IPS DF 6.9 (cell line): ENCODE measurements around the gene PCK1.

Source experiments
- DNase-seq: peaks from one replicate; pipeline ENCODE4 v3.0.0-alpha.2; 2013; ENCODE audit warnings: low read depth, low spot score
- H3K27ac ChIP-seq: one replicate; pipeline ENCODE4 v1.5.1; 2013; ENCODE audit warnings: low read length, control low read depth
- H3K27me3 ChIP-seq: 2 replicates; pipeline ENCODE4 v1.6.1; 2013; ENCODE audit warnings: mild to moderate bottlenecking, low read length; ENCODE audit not compliant: control insufficient read depth, insufficient read depth
- H3K36me3 ChIP-seq: 2 replicates; pipeline ENCODE4 v1.6.1; 2013; ENCODE audit warnings: low read length; ENCODE audit not compliant: control insufficient read depth, insufficient read depth
- H3K4me1 ChIP-seq: 2 replicates; pipeline ENCODE4 v1.6.1; 2013; ENCODE audit warnings: low read length; ENCODE audit not compliant: control insufficient read depth, insufficient read depth
- H3K4me3 ChIP-seq: 2 replicates; pipeline ENCODE4 v1.5.1; 2013; ENCODE audit warnings: mild to moderate bottlenecking, low read length
- H3K9me3 ChIP-seq: 2 replicates; pipeline ENCODE4 v1.6.1; 2013; ENCODE audit warnings: low read length, inconsistent platforms; ENCODE audit not compliant: control insufficient read depth, insufficient read depth
- WGBS: extraction: QIAGEN DNeasy Blood & Tissue Kit; methylation state at CpG from one replicate; pipeline ENCODE4 v1.1.7; 2013; ENCODE audit warnings: mixed read lengths, missing lambda C conversion rate; ENCODE audit not compliant: insufficient read length, insufficient coverage; 5-methylcytosine and 5-hydroxymethylcytosine counted together

PCK1 gene

GRCh38 chr20:57577679-57578475 lies 17.0 kb downstream of the PCK1 start:
- Histone ChIP-seq H3K4me1 (no peaks in the 10 kb centered on the region; the same call in none of the 2 replicates), H3K27ac (no peak overlapping the region), H3K36me3 (no peaks in the 10 kb centered on the region), H3K9me3 (no peaks in the 10 kb centered on the region), H3K27me3 (no peaks in the 10 kb centered on the region), H3K4me3 (no peak overlapping the region)
- no peak for DNase-seq
- no CpG with 5 or more reads among the region's 10 CpGs for WGBS

- H3K36me3 ChIP-seq = no peaks in the 10 kb centered on the region
- no CpG with 5 or more reads among the region's 10 CpGs for WGBS
- H3K9me3 ChIP-seq = no peaks in the 10 kb centered on the region
- H3K27ac ChIP-seq = no peak overlapping the region
- no peak overlapping the region for H3K4me3 ChIP-seq
- DNase-seq = no peak
- no peaks in the 10 kb centered on the region; the same call in 1 of the 2 replicates for H3K4me1 ChIP-seq
- no peaks in the 10 kb centered on the region for H3K27me3 ChIP-seq
Observed at GRCh38 chr20:57578476-57579165, 17.7 kb downstream of the PCK1 start.

- Histone ChIP-seq H3K27ac (no peak overlapping the region), H3K9me3 (no peaks in the 10 kb centered on the region), H3K4me3 (no peak overlapping the region), H3K4me1 (no peaks in the 10 kb centered on the region; the same call in 1 of the 2 replicates), H3K36me3 (no peaks in the 10 kb centered on the region), H3K27me3 (no peaks in the 10 kb centered on the region)
- no CpG with 5 or more reads among the region's 11 CpGs for WGBS
- no peak for DNase-seq
Observed at GRCh38 chr20:57579331-57579897, 18.5 kb downstream of the PCK1 start.

GRCh38 chr20:57579898-57580447 lies 19.1 kb downstream of the PCK1 start:
- Histone ChIP-seq H3K4me3 (no peak overlapping the region), H3K4me1 (no peaks in the 10 kb centered on the region; the same call in 1 of the 2 replicates), H3K36me3 (no peaks in the 10 kb centered on the region), H3K9me3 (no peaks in the 10 kb centered on the region), H3K27ac (no peak overlapping the region), H3K27me3 (no peaks in the 10 kb centered on the region)
- WGBS = no CpG with 5 or more reads among the region's 21 CpGs
- DNase-seq = no peak

- Histone ChIP-seq H3K36me3 (no peaks in the 10 kb centered on the region), H3K4me1 (no peaks in the 10 kb centered on the region; the same call in 1 of the 2 replicates), H3K27ac (no peak overlapping the region), H3K9me3 (no peaks in the 10 kb centered on the region), H3K27me3 (no peaks in the 10 kb centered on the region), H3K4me3 (no peak overlapping the region)
- no CpG with 5 or more reads among the region's 13 CpGs for WGBS
- DNase-seq = no peak
Observed at GRCh38 chr20:57580478-57581201, 19.7 kb downstream of the PCK1 start.

- no peak overlapping the region for H3K4me3 ChIP-seq
- no peaks in the 10 kb centered on the region for H3K9me3 ChIP-seq
- no peak overlapping the region for H3K27ac ChIP-seq
- WGBS = no CpG with 5 or more reads among the region's 14 CpGs
- peaks cover 1% of the 10 kb centered on the region; the same call in 1 of the 2 replicates for H3K4me1 ChIP-seq
- DNase-seq = no peak
- H3K36me3 ChIP-seq = no peaks in the 10 kb centered on the region
- no peaks in the 10 kb centered on the region for H3K27me3 ChIP-seq
Observed at GRCh38 chr20:57581202-57582028, 20.5 kb downstream of the PCK1 start.

GRCh38 chr20:57582029-57582378 lies 21.1 kb downstream of the PCK1 start:
- Histone ChIP-seq H3K4me3 (no peak overlapping the region), H3K27ac (no peak overlapping the region), H3K4me1 (peaks cover 1% of the 10 kb centered on the region; the same call in 1 of the 2 replicates), H3K36me3 (no peaks in the 10 kb centered on the region), H3K9me3 (no peaks in the 10 kb centered on the region), H3K27me3 (no peaks in the 10 kb centered on the region)
- DNase-seq = no peak
- no CpG with 5 or more reads among the region's 5 CpGs for WGBS

- H3K4me1 ChIP-seq = peaks cover 1% of the 10 kb centered on the region; the same call in 1 of the 2 replicates
- no CpG with 5 or more reads among the region's 21 CpGs for WGBS
- H3K27me3 ChIP-seq = no peaks in the 10 kb centered on the region
- no peak overlapping the region for H3K27ac ChIP-seq
- no peaks in the 10 kb centered on the region for H3K36me3 ChIP-seq
- H3K4me3 ChIP-seq = no peak overlapping the region
- DNase-seq = no peak
- H3K9me3 ChIP-seq = no peaks in the 10 kb centered on the region
Observed at GRCh38 chr20:57582432-57583288, 21.8 kb downstream of the PCK1 start.
